GM19463 (cell line): ENCODE data around the gene EXOSC6.
A peak's percentile ranks its signal among the peaks of the same experiment; 100 is the strongest.
"Not testable (repeated sequence)": the region's sequence is repeated elsewhere in the genome, so short reads cannot be mapped to it uniquely, and the experiment has no call there.

Source experiments
- ATAC-seq: cut with Tn5 transposase; IDR thresholded peaks from one replicate; pipeline ENCODE4 v1.9.1; 2021; ENCODE audit warnings: mild to moderate bottlenecking, moderate library complexity; ENCODE audit not compliant: unreplicated experiment

The EXOSC6 gene

GRCh38 chr16:70255574-70255973, 3.8 kb upstream of the EXOSC6 start:
- no peak for ATAC-seq

- no peak for ATAC-seq
Observed at GRCh38 chr16:70254965-70255286, 3.2 kb upstream of the EXOSC6 start.

GRCh38 chr16:70254180-70254964, 2.6 kb upstream of the EXOSC6 start:
- ATAC-seq = no peak

- ATAC-seq = no peak
Observed at GRCh38 chr16:70253291-70254106, 1.8 kb upstream of the EXOSC6 start.

GRCh38 chr16:70252355-70252988, 732 bp upstream of the EXOSC6 start:
- no peak for ATAC-seq

GRCh38 chr16:70250748-70251628, 752 bp downstream of the EXOSC6 start:
- ATAC-seq = peak; percentile 44

GRCh38 chr16:70249697-70250096, 2.0 kb downstream of the EXOSC6 start:
- not testable (repeated sequence) for ATAC-seq

- not testable (repeated sequence) for ATAC-seq
Observed at GRCh38 chr16:70238773-70239172, 13.0 kb downstream of the EXOSC6 start.

- ATAC-seq = not testable (repeated sequence)
Observed at GRCh38 chr16:70231831-70232230, 19.9 kb downstream of the EXOSC6 start.

- not testable (repeated sequence) for ATAC-seq
Observed at GRCh38 chr16:70226024-70226423, 25.7 kb downstream of the EXOSC6 start.

GRCh38 chr16:70225430-70225829, 26.3 kb downstream of the EXOSC6 start:
- ATAC-seq = not testable (repeated sequence)

- ATAC-seq = not testable (repeated sequence)
Observed at GRCh38 chr16:70224645-70225044, 27.1 kb downstream of the EXOSC6 start.

- not testable (repeated sequence) for ATAC-seq
Observed at GRCh38 chr16:70223971-70224513, 27.7 kb downstream of the EXOSC6 start.

GRCh38 chr16:70223216-70223615, 28.5 kb downstream of the EXOSC6 start:
- ATAC-seq = not testable (repeated sequence)

- ATAC-seq = not testable (repeated sequence)
Observed at GRCh38 chr16:70222574-70222973, 29.2 kb downstream of the EXOSC6 start.

GRCh38 chr16:70218586-70218985, 33.2 kb downstream of the EXOSC6 start:
- not testable (repeated sequence) for ATAC-seq

GRCh38 chr16:70206382-70206781, 45.4 kb downstream of the EXOSC6 start:
- ATAC-seq = not testable (repeated sequence)

GRCh38 chr16:70204668-70205405, 46.9 kb downstream of the EXOSC6 start:
- ATAC-seq = not testable (repeated sequence)

- ATAC-seq = not testable (repeated sequence)
Observed at GRCh38 chr16:70204010-70204409, 47.7 kb downstream of the EXOSC6 start.
